Psoas muscle (tissue), 8 donors: ENCODE measurements around the gene HSPA6. TPM values are rescaled to one million over a fixed set of nuclear protein-coding genes. Genes with fewer than 3 reads are reported as not detected.

Source experiments
- ATAC-seq, 4 donors: fragments of 200-7000 bp; cut with Tn5 transposase; one replicate each; pipeline ENCODE4 v1.9.1; 2020; ENCODE audit warnings: moderate library complexity in 3 of 4, mild to moderate bottlenecking in 2 of 4
- DNase-seq, 2 donors: peaks; one replicate each; pipeline ENCODE4 v3.0.0-alpha.2; 2020
- H3K27ac ChIP-seq: fragments of 200-600 bp; one replicate; pipeline ENCODE4 v1.8.0; 2022
- H3K27me3 ChIP-seq, 3 donors: fragments of 200-600 bp in 1 of 3; one replicate each; pipeline versions ENCODE4 v1.6.1 to v1.8.0; 2013 to 2022; ENCODE audit warnings: low read length in 2 of 3, mild to moderate bottlenecking in 2 of 3, moderate library complexity in 1 of 3; ENCODE audit not compliant: insufficient read depth in 3 of 3
- H3K36me3 ChIP-seq, 2 donors: fragments of 200-600 bp in 1 of 2; one replicate each; pipeline versions ENCODE4 v1.6.1 to v1.8.0; 2013 to 2022; ENCODE audit warnings: low read depth in 1 of 2, mild to moderate bottlenecking in 1 of 2, moderate library complexity in 1 of 2; ENCODE audit not compliant: insufficient read depth in 1 of 2
- H3K4me1 ChIP-seq: fragments of 200-600 bp; one replicate; pipeline ENCODE4 v1.8.0; 2022
- H3K4me3 ChIP-seq: fragments of 200-600 bp; one replicate; pipeline ENCODE4 v1.8.0; 2022; ENCODE audit warnings: mild to moderate bottlenecking
- H3K9me3 ChIP-seq: fragments of 200-600 bp; one replicate; pipeline ENCODE4 v1.8.0; 2022
- WGBS, 3 donors: extraction: QIAGEN DNeasy Blood & Tissue Kit; methylation state at CpG; one replicate each; pipeline versions ENCODE4 v1.1.6 to v1.1.7; 2013; 5-methylcytosine and 5-hydroxymethylcytosine counted together
- intact Hi-C, 2 donors: fragments of 100-400 bp; cut with DNase I; formaldehyde crosslinking; loops; one replicate each; pipeline versions ENCODE4 v1.11.0 to v1.14.2; 2022
- polyA plus RNA-seq, 3 donors: library from polyadenylated mRNA; stranded (reverse); fragments of 200-250 nt; gene quantifications; one replicate each; pipeline ENCODE4 v1.2.3, GENCODE V29; 2013
- total RNA-seq, 4 donors: library from RNA; stranded (reverse); fragmentation: NEBNext Ultra II Directional in 2 of 4; extraction: Animal tissue kit (Norgen Biotek cat#: 25700) in 2 of 4; gene quantifications; one replicate each; pipeline versions ENCODE4 v1.2.1 to v1.2.4, GENCODE V29; 2021 to 2023
- TF ChIP-seq, protein P1 (sequence below): fragments of 200-600 bp; IDR thresholded peaks from one replicate; pipeline ENCODE4 v1.8.0; 2022; ENCODE audit warnings: antibody characterized with exemption
- donor health status: healthy with polysubstance abuse.
- donor health status: DM: no; HTN: no; CAD: no; lungs with moderate emphysema.
- donor health status: Bipolar disorder and iron deficiency.
- donor health status: healthy.
- donor health status: DM: yes; HTN: yes; CAD: no.
- donor health status: DM: no; HTN: no; CAD: no.
- donor health status: DM: no; HTN: no; CAD: no.
- donor health status: DM: yes; HTN: yes; CAD: no.

The HSPA6 gene
- total and polyA plus RNA-seq, 7 donors: 0.32 to 37.7 (median 0.98) TPM

DNA sequence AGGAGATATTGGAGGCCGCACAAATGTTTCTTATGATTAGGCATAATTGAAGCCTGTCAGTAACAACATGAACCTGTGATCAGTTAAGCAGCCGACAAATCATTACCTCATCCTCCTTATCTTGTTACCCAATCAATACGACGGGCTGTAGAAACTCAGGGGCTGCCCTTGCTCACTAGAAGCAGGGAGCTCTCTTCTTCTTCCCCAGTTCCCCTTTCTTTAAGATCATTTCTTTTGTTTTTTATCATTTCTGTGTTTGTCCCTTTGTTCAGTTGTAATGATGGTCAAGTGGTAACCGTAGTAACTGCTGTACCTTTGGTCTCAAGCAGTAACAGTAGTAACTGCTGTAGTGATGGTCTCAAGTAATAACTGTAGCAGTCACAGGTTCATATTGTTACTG is 32.9 kb upstream of the HSPA6 start:
- DNase-seq: no peak
- TF ChIP-seq, protein P1, sequence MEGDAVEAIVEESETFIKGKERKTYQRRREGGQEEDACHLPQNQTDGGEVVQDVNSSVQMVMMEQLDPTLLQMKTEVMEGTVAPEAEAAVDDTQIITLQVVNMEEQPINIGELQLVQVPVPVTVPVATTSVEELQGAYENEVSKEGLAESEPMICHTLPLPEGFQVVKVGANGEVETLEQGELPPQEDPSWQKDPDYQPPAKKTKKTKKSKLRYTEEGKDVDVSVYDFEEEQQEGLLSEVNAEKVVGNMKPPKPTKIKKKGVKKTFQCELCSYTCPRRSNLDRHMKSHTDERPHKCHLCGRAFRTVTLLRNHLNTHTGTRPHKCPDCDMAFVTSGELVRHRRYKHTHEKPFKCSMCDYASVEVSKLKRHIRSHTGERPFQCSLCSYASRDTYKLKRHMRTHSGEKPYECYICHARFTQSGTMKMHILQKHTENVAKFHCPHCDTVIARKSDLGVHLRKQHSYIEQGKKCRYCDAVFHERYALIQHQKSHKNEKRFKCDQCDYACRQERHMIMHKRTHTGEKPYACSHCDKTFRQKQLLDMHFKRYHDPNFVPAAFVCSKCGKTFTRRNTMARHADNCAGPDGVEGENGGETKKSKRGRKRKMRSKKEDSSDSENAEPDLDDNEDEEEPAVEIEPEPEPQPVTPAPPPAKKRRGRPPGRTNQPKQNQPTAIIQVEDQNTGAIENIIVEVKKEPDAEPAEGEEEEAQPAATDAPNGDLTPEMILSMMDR: no peak
- H3K36me3 ChIP-seq: no peaks in the 10 kb centered on the region
- no peaks in the 10 kb centered on the region for H3K9me3 ChIP-seq
- H3K4me3 ChIP-seq: no peak overlapping the region
- H3K27ac ChIP-seq: no peak overlapping the region
- peaks cover 2 to 45% (median 5%) of the 10 kb centered on the region in 3 donors for H3K27me3 ChIP-seq
- no peaks in the 10 kb centered on the region for H3K4me1 ChIP-seq
- no peak for ATAC-seq
- 70 to 75% (median 72%) methylated on average over 5 of the region's 5 CpGs for WGBS, 3 donors
- intact Hi-C loops: no loop called here

DNA sequence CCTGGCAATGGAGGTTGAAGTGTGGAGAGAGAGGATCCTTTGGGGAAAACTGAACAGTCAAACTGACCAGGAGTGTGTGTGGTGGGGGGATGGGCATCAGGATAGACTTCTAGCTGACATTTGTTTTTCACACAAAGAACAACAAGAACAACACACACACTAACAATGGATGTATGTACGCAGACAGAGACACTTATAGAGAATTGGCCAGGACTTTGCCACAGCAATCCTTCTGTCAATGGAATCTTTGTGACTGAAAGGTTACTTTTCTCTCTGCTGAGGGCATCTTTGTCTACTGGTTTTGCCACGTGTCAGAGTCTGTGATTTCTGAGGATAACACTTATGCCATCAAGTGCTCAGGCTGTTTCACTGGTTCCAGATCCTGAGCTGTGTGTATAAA is 31.5 kb upstream of the HSPA6 start:
- Histone ChIP-seq H3K9me3 (no peaks in the 10 kb centered on the region), H3K4me3 (no peak overlapping the region), H3K27ac (no peak overlapping the region), H3K27me3 (peaks cover 2 to 46% (median 5%) of the 10 kb centered on the region in 3 donors), H3K36me3 (no peaks in the 10 kb centered on the region), H3K4me1 (peaks cover 6% of the 10 kb centered on the region)
- TF ChIP-seq, protein P1: no peak
- intact Hi-C loops: no loop called here
- DNase-seq (no peak), ATAC-seq (no peak)
- WGBS, 3 donors: 66 to 69% (median 68%) methylated on average over 2 of the region's 2 CpGs

DNA sequence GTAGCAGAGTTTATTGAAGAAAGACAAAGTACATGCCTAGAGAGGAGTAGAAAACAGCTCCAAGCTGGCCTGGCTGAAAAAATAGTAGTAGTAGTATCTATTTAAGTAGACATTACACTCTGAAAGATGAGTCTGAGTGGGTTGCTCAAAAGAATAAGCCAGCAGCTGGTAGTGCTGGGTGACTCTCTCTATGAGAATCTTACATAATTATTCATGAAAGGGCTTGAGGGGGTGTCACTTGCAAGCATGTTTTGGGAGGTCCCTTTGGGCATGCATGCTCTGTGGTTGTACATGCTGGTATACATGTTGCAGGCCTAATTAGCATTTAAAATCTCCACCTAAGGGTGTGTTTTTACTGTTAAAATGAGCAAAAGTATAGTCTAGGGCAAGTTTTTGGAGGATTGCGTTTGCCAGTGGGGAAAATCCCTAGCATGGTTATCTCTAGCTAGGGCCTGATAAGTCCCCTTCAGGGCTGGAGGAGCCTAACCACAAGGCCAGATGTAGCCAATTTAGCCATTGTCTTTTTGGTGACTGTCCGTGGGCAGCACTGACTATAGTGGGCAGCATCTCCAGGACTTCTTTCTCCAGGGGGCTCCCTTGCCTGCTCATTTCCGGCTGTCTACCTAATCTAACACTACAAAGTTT is 30.1 kb upstream of the HSPA6 start:
- Histone ChIP-seq H3K4me1 (peaks cover 6% of the 10 kb centered on the region), H3K36me3 (no peaks in the 10 kb centered on the region), H3K27me3 (peaks cover 2 to 40% (median 5%) of the 10 kb centered on the region in 3 donors), H3K9me3 (no peaks in the 10 kb centered on the region), H3K4me3 (no peak overlapping the region), H3K27ac (no peak overlapping the region)
- TF ChIP-seq, protein P1: no peak
- DNase-seq (no peak), ATAC-seq (no peak)
- intact Hi-C loops: no loop called here
- WGBS, 3 donors: 47 to 65% (median 54%) methylated on average over 3 of the region's 3 CpGs

DNA sequence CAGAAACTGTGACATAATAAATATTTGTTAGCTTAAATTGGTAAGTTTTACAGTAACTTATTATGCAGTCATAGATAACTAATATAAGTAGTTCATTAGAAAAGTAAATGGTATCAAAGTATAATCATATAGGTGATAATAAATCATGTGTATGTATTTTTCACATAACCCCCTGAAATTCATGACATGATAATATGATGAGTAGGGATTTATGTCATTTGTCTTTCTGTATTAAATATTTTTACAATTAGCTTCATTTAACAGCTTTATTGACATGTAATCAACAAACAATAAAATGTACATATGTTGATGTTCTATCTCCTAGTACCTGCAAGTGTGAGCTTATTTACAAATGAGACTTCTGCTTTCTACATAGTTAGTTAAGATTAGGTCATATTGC is 28.9 kb upstream of the HSPA6 start:
- no peak for ATAC-seq
- Histone ChIP-seq H3K4me3 (no peak overlapping the region), H3K27ac (no peak overlapping the region), H3K36me3 (no peaks in the 10 kb centered on the region), H3K27me3 (peaks cover 2 to 51% (median 3%) of the 10 kb centered on the region in 3 donors), H3K9me3 (no peaks in the 10 kb centered on the region), H3K4me1 (peaks cover 6% of the 10 kb centered on the region)
- TF ChIP-seq, protein P1: no peak
- intact Hi-C loops: no loop called here
- DNase-seq: no peak

DNA sequence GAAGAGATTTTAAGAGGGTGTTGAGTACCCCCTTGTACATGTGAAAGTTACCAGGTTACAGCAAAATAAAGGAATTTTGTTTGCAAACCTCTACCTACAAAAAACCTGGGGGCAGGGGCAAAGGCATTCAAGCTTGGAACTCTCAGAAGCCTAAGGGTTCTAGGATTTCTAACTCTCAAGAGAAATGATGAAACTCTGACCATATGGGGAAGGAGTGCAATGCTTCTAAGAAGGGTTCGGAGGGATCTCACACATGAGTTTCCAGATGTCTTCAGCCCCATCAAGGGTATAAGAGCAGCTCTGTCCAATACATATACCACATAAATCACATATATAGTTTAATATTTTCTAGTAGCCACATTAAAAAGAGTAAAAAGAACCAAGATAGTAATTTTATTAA is 26.4 kb upstream of the HSPA6 start:
- intact Hi-C loops: no loop called here
- 55 to 72% (median 59%) methylated on average over 1 of the region's 1 CpG for WGBS, 3 donors
- Histone ChIP-seq H3K4me1 (peaks cover 6% of the 10 kb centered on the region), H3K27ac (no peak overlapping the region), H3K9me3 (no peaks in the 10 kb centered on the region), H3K27me3 (peaks cover 0 to 48% (median 5%) of the 10 kb centered on the region in 3 donors), H3K4me3 (no peak overlapping the region), H3K36me3 (no peaks in the 10 kb centered on the region)
- TF ChIP-seq, protein P1: no peak
- DNase-seq: no peak
- no peak for ATAC-seq
